GM19023 (cell line): Measurements from ENCODE around the gene HELQ.
"Not testable (repeated sequence)": the region's sequence is repeated elsewhere in the genome, so short reads cannot be mapped to it uniquely, and the experiment has no call there.

ENCODE experiments used
- ATAC-seq: cut with Tn5 transposase; IDR thresholded peaks from one replicate; pipeline ENCODE4 v1.9.1; 2021; ENCODE audit warnings: mild to moderate bottlenecking, moderate library complexity; ENCODE audit not compliant: unreplicated experiment

Gene HELQ

GRCh38 chr4:83436680-83437079 lies 18.9 kb downstream of the HELQ start:
- no peak for ATAC-seq

- ATAC-seq = no peak
Measured at GRCh38 chr4:83431200-83431599, 24.4 kb downstream of the HELQ start.

GRCh38 chr4:83418211-83418610 lies 37.4 kb downstream of the HELQ start:
- no peak for ATAC-seq

- no peak for ATAC-seq
Measured at GRCh38 chr4:83417566-83417965, 38.1 kb downstream of the HELQ start.

- no peak for ATAC-seq
Measured at GRCh38 chr4:83413676-83414075, 41.9 kb downstream of the HELQ start.

GRCh38 chr4:83408908-83409307 lies 46.7 kb downstream of the HELQ start:
- no peak for ATAC-seq

- ATAC-seq = no peak
Measured at GRCh38 chr4:83405844-83406816, 49.5 kb downstream of the HELQ start.

GRCh38 chr4:83398158-83398557 lies 57.5 kb downstream of the HELQ start:
- not testable (repeated sequence) for ATAC-seq

GRCh38 chr4:83393908-83394307 lies 61.7 kb downstream of the HELQ start:
- ATAC-seq = no peak

GRCh38 chr4:83392562-83392961 lies 63.1 kb downstream of the HELQ start:
- ATAC-seq = no peak

GRCh38 chr4:83390944-83391343 lies 64.7 kb downstream of the HELQ start:
- ATAC-seq = no peak

GRCh38 chr4:83389756-83390505 lies 65.7 kb downstream of the HELQ start:
- ATAC-seq = no peak

- no peak for ATAC-seq
Measured at GRCh38 chr4:83389037-83389720, 66.4 kb downstream of the HELQ start.

GRCh38 chr4:83388313-83388676 lies 67.3 kb downstream of the HELQ start:
- ATAC-seq = no peak

GRCh38 chr4:83387476-83388312 lies 67.9 kb downstream of the HELQ start:
- ATAC-seq = no peak

- no peak for ATAC-seq
Measured at GRCh38 chr4:83387012-83387411, 68.6 kb downstream of the HELQ start.

- no peak for ATAC-seq
Measured at GRCh38 chr4:83382850-83383249, 72.8 kb downstream of the HELQ start.

- ATAC-seq = no peak
Measured at GRCh38 chr4:83381173-83381572, 74.5 kb downstream of the HELQ start.

GRCh38 chr4:83378419-83378818 lies 77.2 kb downstream of the HELQ start:
- ATAC-seq = no peak

GRCh38 chr4:83372931-83373330 lies 82.7 kb downstream of the HELQ start:
- no peak for ATAC-seq

- ATAC-seq = no peak
Measured at GRCh38 chr4:83371936-83372335, 83.7 kb downstream of the HELQ start.
